ENCODE data around the gene ITPR2. TPM values are rescaled to one million over a fixed set of nuclear protein-coding genes. Genes with fewer than 3 reads are reported as not detected.

Gene ITPR2
- total and polyA plus RNA-seq, 4 donors, result 11.7 to 93.3 (median 35.4) TPM

DNA sequence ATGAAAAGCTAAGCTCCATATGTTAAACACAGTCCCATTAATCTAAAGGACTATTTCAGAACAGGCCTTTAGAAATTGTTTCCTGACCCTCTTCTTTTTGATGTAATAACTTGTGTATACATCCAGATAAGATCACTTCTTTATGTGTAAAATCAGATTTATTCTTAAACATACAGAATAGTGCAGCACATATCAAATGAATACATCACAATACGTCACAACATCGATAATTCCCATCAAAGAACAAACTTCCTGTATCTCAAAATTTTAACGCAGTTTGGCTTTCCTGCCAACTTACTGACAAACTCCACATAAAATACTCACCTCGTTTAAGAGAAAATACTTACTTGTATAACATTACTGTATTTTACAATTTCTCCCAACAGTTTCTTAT is 108.7 kb downstream of the ITPR2 start:
- DNase-seq (ENCODE audit: low spot score), result no peak
- Histone ChIP-seq H3K4me1 (ENCODE audit: control insufficient read depth in 4 of 4, insufficient read depth in 4 of 4, low read length in 3 of 4) (peaks cover 12 to 57% (median 32%) of the 10 kb centered on the region in 4 donors), H3K4me3 (ENCODE audit: low read depth in 1 of 3, low read length in 3 of 3) (no peak overlapping the region), H3K27me3 (ENCODE audit: control insufficient read depth in 4 of 4, insufficient read depth in 4 of 4, low read length in 3 of 4) (no peaks in the 10 kb centered on the region), H3K27ac (ENCODE audit: low read depth in 1 of 2, low read length in 2 of 2) (no peak overlapping the region), H3K9ac (ENCODE audit: low read depth in 1 of 2, low read length in 2 of 2) (no peak overlapping the region), H3K9me3 (ENCODE audit: control insufficient read depth in 4 of 4, low read length in 3 of 4) (no peaks in the 10 kb centered on the region), H3K36me3 (ENCODE audit: control insufficient read depth in 4 of 4, insufficient read depth in 3 of 4, low read depth in 1 of 4, low read length in 3 of 4) (peaks cover 0 to 6% (median 0%) of the 10 kb centered on the region in 4 donors)
- TF ChIP-seq, protein P1, sequence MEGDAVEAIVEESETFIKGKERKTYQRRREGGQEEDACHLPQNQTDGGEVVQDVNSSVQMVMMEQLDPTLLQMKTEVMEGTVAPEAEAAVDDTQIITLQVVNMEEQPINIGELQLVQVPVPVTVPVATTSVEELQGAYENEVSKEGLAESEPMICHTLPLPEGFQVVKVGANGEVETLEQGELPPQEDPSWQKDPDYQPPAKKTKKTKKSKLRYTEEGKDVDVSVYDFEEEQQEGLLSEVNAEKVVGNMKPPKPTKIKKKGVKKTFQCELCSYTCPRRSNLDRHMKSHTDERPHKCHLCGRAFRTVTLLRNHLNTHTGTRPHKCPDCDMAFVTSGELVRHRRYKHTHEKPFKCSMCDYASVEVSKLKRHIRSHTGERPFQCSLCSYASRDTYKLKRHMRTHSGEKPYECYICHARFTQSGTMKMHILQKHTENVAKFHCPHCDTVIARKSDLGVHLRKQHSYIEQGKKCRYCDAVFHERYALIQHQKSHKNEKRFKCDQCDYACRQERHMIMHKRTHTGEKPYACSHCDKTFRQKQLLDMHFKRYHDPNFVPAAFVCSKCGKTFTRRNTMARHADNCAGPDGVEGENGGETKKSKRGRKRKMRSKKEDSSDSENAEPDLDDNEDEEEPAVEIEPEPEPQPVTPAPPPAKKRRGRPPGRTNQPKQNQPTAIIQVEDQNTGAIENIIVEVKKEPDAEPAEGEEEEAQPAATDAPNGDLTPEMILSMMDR (IDR thresholded peaks at IDR 0.05; ENCODE audit: low read depth, low read length, missing input control), result no peak
- TF ChIP-seq NR2F2 (IDR thresholded peaks at IDR 0.05) (no peak), RXRA (IDR thresholded peaks at IDR 0.05) (no peak), HNF4G (IDR thresholded peaks at IDR 0.05) (no peak), JUND (IDR thresholded peaks at IDR 0.05) (no peak), YY1 (IDR thresholded peaks at IDR 0.05) (no peak), REST (IDR thresholded peaks at IDR 0.05) (no peak)
- TF ChIP-seq, protein P2, sequence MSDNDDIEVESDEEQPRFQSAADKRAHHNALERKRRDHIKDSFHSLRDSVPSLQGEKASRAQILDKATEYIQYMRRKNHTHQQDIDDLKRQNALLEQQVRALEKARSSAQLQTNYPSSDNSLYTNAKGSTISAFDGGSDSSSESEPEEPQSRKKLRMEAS (IDR thresholded peaks at IDR 0.05), result no peak
- 85% methylated on average over 4 of the region's 4 CpGs for WGBS

- H3K36me3 ChIP-seq (ENCODE audit: control insufficient read depth in 4 of 4, insufficient read depth in 3 of 4, low read depth in 1 of 4, low read length in 3 of 4), result peaks cover 0 to 6% (median 0%) of the 10 kb centered on the region in 4 donors
- no peaks in the 10 kb centered on the region for H3K27me3 ChIP-seq (ENCODE audit: control insufficient read depth in 4 of 4, insufficient read depth in 4 of 4, low read length in 3 of 4)
- H3K9ac ChIP-seq (ENCODE audit: low read depth in 1 of 2, low read length in 2 of 2), result peak overlapping the region in 1 of 2 donors; percentile 18
- no peaks in the 10 kb centered on the region for H3K9me3 ChIP-seq (ENCODE audit: control insufficient read depth in 4 of 4, low read length in 3 of 4)
- WGBS, result 76% methylated on average over 8 of the region's 8 CpGs
- no peak overlapping the region for H3K4me3 ChIP-seq (ENCODE audit: low read depth in 1 of 3, low read length in 3 of 3)
- H3K27ac ChIP-seq (ENCODE audit: low read depth in 1 of 2, low read length in 2 of 2), result no peak overlapping the region
- peaks cover 12 to 53% (median 28%) of the 10 kb centered on the region in 4 donors for H3K4me1 ChIP-seq (ENCODE audit: control insufficient read depth in 4 of 4, insufficient read depth in 4 of 4, low read length in 3 of 4)
- no peak for DNase-seq (ENCODE audit: low spot score)
- TF ChIP-seq HNF4G (IDR thresholded peaks at IDR 0.05) (no peak), SP1 (IDR thresholded peaks at IDR 0.05) (no peak), NR2F2 (IDR thresholded peaks at IDR 0.05) (no peak), TAF1 (conservative IDR thresholded peaks at IDR 0.05) (no peak), RXRA (IDR thresholded peaks at IDR 0.05) (no peak), RAD21 (IDR thresholded peaks at IDR 0.05) (no peak), YY1 (IDR thresholded peaks at IDR 0.05) (no peak), JUND (IDR thresholded peaks at IDR 0.05) (no peak), HNF4A (conservative IDR thresholded peaks at IDR 0.05) (no peak), FOXA2 (IDR thresholded peaks at IDR 0.05) (no peak), GABPA (IDR thresholded peaks at IDR 0.05 in 1 of 2, conservative IDR thresholded peaks at IDR 0.05 in 1 of 2) (no peak), REST (IDR thresholded peaks at IDR 0.05) (no peak)
- TF ChIP-seq, protein P2 (IDR thresholded peaks at IDR 0.05), result no peak
- TF ChIP-seq, protein P1 (IDR thresholded peaks at IDR 0.05; ENCODE audit: low read depth, low read length, missing input control), result no peak
- TF ChIP-seq, protein P3, sequence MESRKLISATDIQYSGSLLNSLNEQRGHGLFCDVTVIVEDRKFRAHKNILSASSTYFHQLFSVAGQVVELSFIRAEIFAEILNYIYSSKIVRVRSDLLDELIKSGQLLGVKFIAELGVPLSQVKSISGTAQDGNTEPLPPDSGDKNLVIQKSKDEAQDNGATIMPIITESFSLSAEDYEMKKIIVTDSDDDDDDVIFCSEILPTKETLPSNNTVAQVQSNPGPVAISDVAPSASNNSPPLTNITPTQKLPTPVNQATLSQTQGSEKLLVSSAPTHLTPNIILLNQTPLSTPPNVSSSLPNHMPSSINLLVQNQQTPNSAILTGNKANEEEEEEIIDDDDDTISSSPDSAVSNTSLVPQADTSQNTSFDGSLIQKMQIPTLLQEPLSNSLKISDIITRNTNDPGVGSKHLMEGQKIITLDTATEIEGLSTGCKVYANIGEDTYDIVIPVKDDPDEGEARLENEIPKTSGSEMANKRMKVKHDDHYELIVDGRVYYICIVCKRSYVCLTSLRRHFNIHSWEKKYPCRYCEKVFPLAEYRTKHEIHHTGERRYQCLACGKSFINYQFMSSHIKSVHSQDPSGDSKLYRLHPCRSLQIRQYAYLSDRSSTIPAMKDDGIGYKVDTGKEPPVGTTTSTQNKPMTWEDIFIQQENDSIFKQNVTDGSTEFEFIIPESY (IDR thresholded peaks at IDR 0.05), result no peak
These were observed 109.3 kb downstream of the ITPR2 start for GRCh38 chr12:26723379-26724308.
